ENCODE measurements around the gene KLHL14.

Gene KLHL14

DNA sequence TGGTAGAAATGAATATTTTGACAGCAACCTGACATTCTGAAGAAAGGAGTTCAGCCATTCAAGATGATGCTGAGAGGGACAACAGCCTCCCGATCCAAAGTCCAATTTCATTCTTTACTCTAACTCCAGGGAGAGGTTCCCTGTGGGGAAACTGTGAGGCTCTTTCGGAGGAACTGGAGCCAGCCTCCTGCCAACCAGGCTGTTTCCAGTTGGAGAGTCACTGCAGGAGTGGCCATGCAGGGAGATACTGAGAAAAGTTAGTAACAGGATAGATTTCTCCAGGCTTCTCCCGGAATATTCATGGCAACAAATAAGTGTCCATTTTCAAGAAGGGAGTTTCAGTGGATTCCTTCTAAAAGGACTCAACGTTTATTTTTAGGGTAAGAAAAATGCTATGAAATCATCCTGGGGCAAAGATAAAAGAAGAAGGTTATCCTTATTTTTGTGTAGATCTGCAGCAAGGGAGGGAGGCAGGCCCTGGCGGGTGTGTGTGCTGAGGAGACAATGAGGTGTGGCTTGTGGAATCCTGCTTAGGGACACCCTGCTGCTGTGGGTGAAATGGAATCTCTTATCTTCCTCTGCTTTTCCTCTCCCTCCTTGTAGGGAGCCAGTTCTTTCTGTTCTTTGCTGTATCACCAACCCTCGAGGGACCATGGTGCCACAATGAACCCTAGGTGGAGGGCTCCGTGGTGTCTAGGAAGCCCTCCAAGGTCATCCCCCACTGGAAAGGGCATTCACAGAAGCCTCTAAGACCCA is 18.1 kb downstream of the KLHL14 start:
- H3K4me1 ChIP-seq (ENCODE audit: control insufficient read depth in 1 of 2, insufficient read depth in 2 of 2, low read length in 2 of 2) = no peaks in the 10 kb centered on the region
- no peaks in the 10 kb centered on the region for H3K27me3 ChIP-seq (ENCODE audit: control insufficient read depth in 1 of 2, insufficient read depth in 2 of 2, low read length in 2 of 2)
- H3K9ac ChIP-seq (ENCODE audit: low read depth in 1 of 2, low read length in 2 of 2) = no peak overlapping the region
- H3K4me3 ChIP-seq (ENCODE audit: low read depth in 1 of 2, low read length in 2 of 2) = no peak overlapping the region
- H3K27ac ChIP-seq (ENCODE audit: low read depth, low read length) = no peak overlapping the region
- H3K9me3 ChIP-seq (ENCODE audit: control insufficient read depth in 1 of 2, low read length in 2 of 2) = no peaks in the 10 kb centered on the region
- no peaks in the 10 kb centered on the region for H3K36me3 ChIP-seq (ENCODE audit: control insufficient read depth in 1 of 2, insufficient read depth in 2 of 2, low read length in 2 of 2)

DNA sequence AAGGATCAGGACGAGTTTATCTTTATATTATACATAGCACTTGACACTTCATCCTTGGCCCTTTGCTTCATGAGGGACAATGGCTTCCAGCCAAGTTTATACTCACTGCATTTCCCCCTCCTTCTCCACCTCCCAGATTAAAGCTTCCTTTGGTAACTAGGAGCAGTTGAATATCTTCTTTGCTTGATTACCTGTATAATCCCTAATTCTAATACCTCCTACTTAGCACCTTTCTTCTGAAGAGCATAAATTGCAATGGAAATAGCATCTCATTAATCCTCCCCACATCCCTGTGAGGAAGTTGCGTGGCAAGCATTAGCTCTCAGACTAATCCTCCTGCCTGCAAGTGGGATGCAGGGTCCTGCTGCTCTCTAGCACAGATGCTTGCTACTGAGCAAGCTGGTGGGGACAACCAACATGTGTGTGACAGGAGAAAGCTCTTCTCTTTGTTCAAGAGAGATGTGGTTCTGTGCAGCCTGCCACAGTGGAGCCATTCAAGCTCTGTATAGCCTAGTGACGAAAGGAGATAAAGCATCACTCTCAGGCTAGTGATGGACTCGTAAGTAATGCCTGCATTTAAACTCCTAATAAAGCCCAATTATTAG is 19.1 kb downstream of the KLHL14 start:
- no peaks in the 10 kb centered on the region for H3K9me3 ChIP-seq (ENCODE audit: control insufficient read depth in 1 of 2, low read length in 2 of 2)
- H3K4me3 ChIP-seq (ENCODE audit: low read depth in 1 of 2, low read length in 2 of 2) = no peak overlapping the region
- H3K36me3 ChIP-seq (ENCODE audit: control insufficient read depth in 1 of 2, insufficient read depth in 2 of 2, low read length in 2 of 2) = no peaks in the 10 kb centered on the region
- no peaks in the 10 kb centered on the region for H3K27me3 ChIP-seq (ENCODE audit: control insufficient read depth in 1 of 2, insufficient read depth in 2 of 2, low read length in 2 of 2)
- H3K4me1 ChIP-seq (ENCODE audit: control insufficient read depth in 1 of 2, insufficient read depth in 2 of 2, low read length in 2 of 2) = no peaks in the 10 kb centered on the region
- H3K27ac ChIP-seq (ENCODE audit: low read depth, low read length) = no peak overlapping the region
- no peak overlapping the region for H3K9ac ChIP-seq (ENCODE audit: low read depth in 1 of 2, low read length in 2 of 2)

DNA sequence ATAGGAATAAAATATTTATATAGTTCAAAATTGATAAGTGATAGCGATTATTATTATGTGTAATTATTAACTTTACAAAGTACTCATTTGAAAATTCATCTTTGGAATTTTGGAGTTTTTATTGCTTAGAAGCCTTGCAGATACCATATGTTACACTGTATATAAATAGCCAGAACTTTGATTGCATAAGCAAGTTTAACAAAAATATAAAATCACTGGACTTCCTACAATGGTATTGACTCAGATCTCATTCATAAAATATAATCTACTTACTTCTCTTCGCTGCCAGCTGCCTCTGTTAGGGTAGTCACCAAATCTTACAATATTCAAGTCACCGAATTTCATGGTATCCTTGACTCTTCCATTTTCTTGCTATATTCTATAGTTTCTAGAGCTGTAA is 22.5 kb downstream of the KLHL14 start:
- no peaks in the 10 kb centered on the region for H3K27me3 ChIP-seq (ENCODE audit: control insufficient read depth in 1 of 2, insufficient read depth in 2 of 2, low read length in 2 of 2)
- H3K9me3 ChIP-seq (ENCODE audit: control insufficient read depth in 1 of 2, low read length in 2 of 2) = no peaks in the 10 kb centered on the region
- no peaks in the 10 kb centered on the region for H3K36me3 ChIP-seq (ENCODE audit: control insufficient read depth in 1 of 2, insufficient read depth in 2 of 2, low read length in 2 of 2)
- H3K4me3 ChIP-seq (ENCODE audit: low read depth in 1 of 2, low read length in 2 of 2) = no peak overlapping the region
- H3K27ac ChIP-seq (ENCODE audit: low read depth, low read length) = no peak overlapping the region
- H3K9ac ChIP-seq (ENCODE audit: low read depth in 1 of 2, low read length in 2 of 2) = no peak overlapping the region
- no peaks in the 10 kb centered on the region for H3K4me1 ChIP-seq (ENCODE audit: control insufficient read depth in 1 of 2, insufficient read depth in 2 of 2, low read length in 2 of 2)

DNA sequence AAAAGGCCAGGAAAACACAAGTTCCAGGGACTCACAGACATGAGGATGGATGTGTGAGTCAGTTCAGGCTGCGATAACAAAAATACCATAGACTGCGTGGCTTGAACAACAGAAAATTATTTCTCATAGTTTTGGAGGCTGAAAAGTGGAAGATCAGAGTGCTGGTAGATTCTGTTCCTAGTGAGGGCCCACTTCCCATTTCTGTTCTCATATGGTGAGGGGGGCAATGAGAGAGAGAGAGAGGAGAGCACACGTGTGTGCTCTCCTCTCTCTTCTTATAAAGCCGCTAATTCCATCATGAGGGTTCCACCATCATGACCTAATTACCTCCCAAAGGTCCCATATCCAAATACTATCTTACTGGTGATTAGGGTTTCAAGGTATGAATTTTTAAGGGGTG is 23.0 kb downstream of the KLHL14 start:
- Histone ChIP-seq H3K9ac (ENCODE audit: low read depth in 1 of 2, low read length in 2 of 2) (no peak overlapping the region), H3K4me3 (ENCODE audit: low read depth in 1 of 2, low read length in 2 of 2) (no peak overlapping the region), H3K27me3 (ENCODE audit: control insufficient read depth in 1 of 2, insufficient read depth in 2 of 2, low read length in 2 of 2) (no peaks in the 10 kb centered on the region), H3K9me3 (ENCODE audit: control insufficient read depth in 1 of 2, low read length in 2 of 2) (no peaks in the 10 kb centered on the region), H3K36me3 (ENCODE audit: control insufficient read depth in 1 of 2, insufficient read depth in 2 of 2, low read length in 2 of 2) (no peaks in the 10 kb centered on the region), H3K27ac (ENCODE audit: low read depth, low read length) (no peak overlapping the region), H3K4me1 (ENCODE audit: control insufficient read depth in 1 of 2, insufficient read depth in 2 of 2, low read length in 2 of 2) (no peaks in the 10 kb centered on the region)

DNA sequence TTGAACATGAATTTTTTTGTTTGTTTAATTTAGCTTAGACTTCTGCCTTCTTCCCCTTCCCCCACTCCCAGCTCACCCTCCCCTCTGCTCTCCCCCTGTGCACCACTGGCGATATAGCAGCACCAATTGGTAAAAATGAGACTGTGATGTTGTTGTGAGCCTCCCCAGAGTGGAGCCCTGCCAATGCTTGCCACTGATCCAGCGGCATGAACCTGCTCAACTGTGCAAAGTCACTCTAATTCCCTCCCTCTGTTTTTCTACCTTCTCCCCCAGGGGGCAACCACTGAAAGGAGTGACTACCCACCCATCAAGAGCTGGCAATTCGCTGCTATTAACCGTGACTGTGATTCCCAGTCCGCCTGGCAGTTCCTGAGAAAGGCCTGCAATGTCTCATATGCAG is 30.2 kb downstream of the KLHL14 start:
- Histone ChIP-seq H3K9ac (ENCODE audit: low read depth in 1 of 2, low read length in 2 of 2) (no peak overlapping the region), H3K27me3 (ENCODE audit: control insufficient read depth in 1 of 2, insufficient read depth in 2 of 2, low read length in 2 of 2) (no peaks in the 10 kb centered on the region), H3K4me1 (ENCODE audit: control insufficient read depth in 1 of 2, insufficient read depth in 2 of 2, low read length in 2 of 2) (no peaks in the 10 kb centered on the region), H3K36me3 (ENCODE audit: control insufficient read depth in 1 of 2, insufficient read depth in 2 of 2, low read length in 2 of 2) (no peaks in the 10 kb centered on the region), H3K4me3 (ENCODE audit: low read depth in 1 of 2, low read length in 2 of 2) (no peak overlapping the region), H3K9me3 (ENCODE audit: control insufficient read depth in 1 of 2, low read length in 2 of 2) (no peaks in the 10 kb centered on the region), H3K27ac (ENCODE audit: low read depth, low read length) (no peak overlapping the region)

DNA sequence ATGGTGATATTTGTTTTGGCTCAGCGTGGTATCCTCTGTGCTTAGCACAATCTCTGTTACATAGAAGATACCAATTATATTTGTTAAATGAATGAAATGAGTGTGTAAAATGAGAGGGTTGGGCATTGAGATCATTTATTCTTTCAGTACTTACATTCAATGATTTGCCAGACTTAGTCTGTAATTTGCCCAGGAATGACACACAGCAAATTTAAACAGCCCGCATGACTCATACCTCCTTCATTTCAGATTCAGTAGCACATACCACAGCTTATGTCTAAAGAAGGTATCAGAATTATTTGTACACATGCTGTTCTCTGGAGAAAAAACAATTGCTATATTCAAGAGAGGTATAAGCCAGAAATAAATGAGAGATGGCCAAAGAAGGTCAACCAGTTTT is 37.0 kb downstream of the KLHL14 start:
- Histone ChIP-seq H3K36me3 (ENCODE audit: control insufficient read depth in 1 of 2, insufficient read depth in 2 of 2, low read length in 2 of 2) (no peaks in the 10 kb centered on the region), H3K4me1 (ENCODE audit: control insufficient read depth in 1 of 2, insufficient read depth in 2 of 2, low read length in 2 of 2) (no peaks in the 10 kb centered on the region), H3K9me3 (ENCODE audit: control insufficient read depth in 1 of 2, low read length in 2 of 2) (no peaks in the 10 kb centered on the region), H3K27me3 (ENCODE audit: control insufficient read depth in 1 of 2, insufficient read depth in 2 of 2, low read length in 2 of 2) (no peaks in the 10 kb centered on the region), H3K4me3 (ENCODE audit: low read depth in 1 of 2, low read length in 2 of 2) (no peak overlapping the region), H3K27ac (ENCODE audit: low read depth, low read length) (no peak overlapping the region), H3K9ac (ENCODE audit: low read depth in 1 of 2, low read length in 2 of 2) (no peak overlapping the region)

DNA sequence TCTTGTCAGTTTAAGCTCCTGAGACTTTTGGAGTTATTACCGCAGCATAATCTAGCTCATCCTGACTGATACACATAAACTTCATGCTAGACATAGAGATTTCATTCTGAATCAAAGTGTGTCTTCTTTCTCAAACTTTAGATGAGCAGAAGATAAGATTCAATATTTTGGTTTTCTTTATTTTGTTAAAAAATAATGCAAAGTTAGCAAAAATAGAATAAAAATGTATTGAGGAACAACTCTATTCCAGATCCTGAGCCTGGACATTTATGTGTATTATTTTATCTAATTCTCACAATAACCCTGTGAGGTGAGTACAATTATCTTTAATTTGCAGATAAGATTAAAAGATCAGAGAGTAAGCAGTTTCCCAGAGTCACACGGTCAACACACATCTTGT is 38.4 kb downstream of the KLHL14 start:
- Histone ChIP-seq H3K9me3 (ENCODE audit: control insufficient read depth in 1 of 2, low read length in 2 of 2) (no peaks in the 10 kb centered on the region), H3K27ac (ENCODE audit: low read depth, low read length) (no peak overlapping the region), H3K4me1 (ENCODE audit: control insufficient read depth in 1 of 2, insufficient read depth in 2 of 2, low read length in 2 of 2) (no peaks in the 10 kb centered on the region), H3K36me3 (ENCODE audit: control insufficient read depth in 1 of 2, insufficient read depth in 2 of 2, low read length in 2 of 2) (no peaks in the 10 kb centered on the region), H3K4me3 (ENCODE audit: low read depth in 1 of 2, low read length in 2 of 2) (no peak overlapping the region), H3K9ac (ENCODE audit: low read depth in 1 of 2, low read length in 2 of 2) (no peak overlapping the region), H3K27me3 (ENCODE audit: control insufficient read depth in 1 of 2, insufficient read depth in 2 of 2, low read length in 2 of 2) (no peaks in the 10 kb centered on the region)

DNA sequence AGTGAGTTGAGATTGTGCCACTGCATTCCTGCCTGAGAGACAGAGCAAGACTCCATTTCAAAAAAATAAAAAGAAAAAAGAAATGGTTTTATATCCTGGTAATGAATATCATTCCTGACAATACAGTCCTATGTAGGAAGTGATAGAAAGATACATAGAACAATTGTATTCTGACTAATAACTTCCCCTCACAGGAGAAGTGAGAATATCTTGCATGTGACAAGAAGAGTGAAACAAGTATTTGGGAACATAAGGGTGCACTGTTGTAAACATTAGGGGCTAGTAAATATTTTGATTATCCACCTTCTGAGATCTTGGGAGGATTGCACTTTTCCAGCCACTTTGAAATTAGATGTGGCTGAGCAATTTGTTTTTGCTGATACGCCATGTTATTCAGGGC is 40.7 kb downstream of the KLHL14 start:
- H3K4me3 ChIP-seq (ENCODE audit: low read depth in 1 of 2, low read length in 2 of 2) = no peak overlapping the region
- no peaks in the 10 kb centered on the region for H3K27me3 ChIP-seq (ENCODE audit: control insufficient read depth in 1 of 2, insufficient read depth in 2 of 2, low read length in 2 of 2)
- H3K9me3 ChIP-seq (ENCODE audit: control insufficient read depth in 1 of 2, low read length in 2 of 2) = no peaks in the 10 kb centered on the region
- H3K9ac ChIP-seq (ENCODE audit: low read depth in 1 of 2, low read length in 2 of 2) = no peak overlapping the region
- no peaks in the 10 kb centered on the region for H3K36me3 ChIP-seq (ENCODE audit: control insufficient read depth in 1 of 2, insufficient read depth in 2 of 2, low read length in 2 of 2)
- H3K27ac ChIP-seq (ENCODE audit: low read depth, low read length) = no peak overlapping the region
- no peaks in the 10 kb centered on the region for H3K4me1 ChIP-seq (ENCODE audit: control insufficient read depth in 1 of 2, insufficient read depth in 2 of 2, low read length in 2 of 2)

DNA sequence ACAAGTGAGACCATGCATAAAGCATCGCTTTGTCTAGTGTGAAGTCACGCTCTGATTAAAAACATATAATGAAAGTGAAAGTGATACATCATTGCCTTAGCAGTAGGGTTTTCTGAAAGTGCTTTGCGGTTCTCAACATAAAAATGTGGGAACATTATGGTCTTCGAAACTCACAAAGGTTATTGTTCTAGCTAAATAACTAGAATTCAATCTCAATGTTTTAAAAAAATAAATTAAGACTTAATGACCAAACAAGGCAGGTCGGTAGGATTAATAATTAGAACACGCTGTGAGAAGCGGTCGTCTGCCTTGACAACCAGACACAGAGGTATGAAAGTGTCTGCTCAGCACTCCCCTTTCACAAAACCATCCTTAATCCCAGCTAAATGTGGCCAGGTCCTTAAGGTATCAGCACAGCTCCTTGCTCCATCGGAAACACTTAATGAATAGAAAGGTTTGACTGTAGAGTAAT is 42.2 kb downstream of the KLHL14 start:
- no peak overlapping the region for H3K9ac ChIP-seq (ENCODE audit: low read depth in 1 of 2, low read length in 2 of 2)
- H3K9me3 ChIP-seq (ENCODE audit: control insufficient read depth in 1 of 2, low read length in 2 of 2) = no peaks in the 10 kb centered on the region
- H3K4me3 ChIP-seq (ENCODE audit: low read depth in 1 of 2, low read length in 2 of 2) = peak overlapping the region; percentile 53 to 65
- no peaks in the 10 kb centered on the region for H3K36me3 ChIP-seq (ENCODE audit: control insufficient read depth in 1 of 2, insufficient read depth in 2 of 2, low read length in 2 of 2)
- no peaks in the 10 kb centered on the region for H3K27me3 ChIP-seq (ENCODE audit: control insufficient read depth in 1 of 2, insufficient read depth in 2 of 2, low read length in 2 of 2)
- no peaks in the 10 kb centered on the region for H3K4me1 ChIP-seq (ENCODE audit: control insufficient read depth in 1 of 2, insufficient read depth in 2 of 2, low read length in 2 of 2)
- no peak overlapping the region for H3K27ac ChIP-seq (ENCODE audit: low read depth, low read length)

DNA sequence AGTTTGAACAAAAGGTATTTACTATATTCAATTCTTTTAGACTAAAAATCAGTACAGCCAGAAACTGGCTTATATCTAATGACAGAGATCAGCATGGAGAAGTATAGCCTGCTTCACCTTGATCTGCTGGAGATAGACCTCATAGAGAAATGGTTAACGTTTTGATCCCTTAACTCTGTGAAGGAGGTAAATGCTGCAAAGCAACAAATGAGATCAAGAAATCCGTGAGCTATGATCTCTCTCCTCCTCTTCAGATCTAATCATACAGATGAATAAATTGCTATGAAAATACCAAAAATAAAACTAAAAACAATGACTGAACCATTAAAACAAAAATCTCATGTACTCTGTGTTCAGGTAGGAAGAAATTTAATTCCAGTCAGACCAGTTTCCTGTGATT is 42.8 kb downstream of the KLHL14 start:
- Histone ChIP-seq H3K9ac (ENCODE audit: low read depth in 1 of 2, low read length in 2 of 2) (no peak overlapping the region), H3K36me3 (ENCODE audit: control insufficient read depth in 1 of 2, insufficient read depth in 2 of 2, low read length in 2 of 2) (no peaks in the 10 kb centered on the region), H3K27ac (ENCODE audit: low read depth, low read length) (no peak overlapping the region), H3K27me3 (ENCODE audit: control insufficient read depth in 1 of 2, insufficient read depth in 2 of 2, low read length in 2 of 2) (no peaks in the 10 kb centered on the region), H3K4me1 (ENCODE audit: control insufficient read depth in 1 of 2, insufficient read depth in 2 of 2, low read length in 2 of 2) (no peaks in the 10 kb centered on the region), H3K9me3 (ENCODE audit: control insufficient read depth in 1 of 2, low read length in 2 of 2) (no peaks in the 10 kb centered on the region), H3K4me3 (ENCODE audit: low read depth in 1 of 2, low read length in 2 of 2) (peak overlapping the region; percentile 53 to 65)
